Endothelial cell of umbilical vein (primary cell): ENCODE results near the gene ZNF800.

Experiments used
- EZH2 ChIP-seq: IDR thresholded peaks from 2 replicates; pipeline ENCODE4 v1.6.1; 2012; ENCODE audit warnings: borderline replicate concordance, low read depth, mild to moderate bottlenecking, moderate library complexity, low read length, inconsistent platforms; ENCODE audit not compliant: severe bottlenecking
- GATA2 ChIP-seq: IDR thresholded peaks from 2 replicates; pipeline ENCODE4 v1.7.0; 2011; ENCODE audit warnings: low read depth, mild to moderate bottlenecking, moderate library complexity, mixed read lengths, low read length; ENCODE audit not compliant: insufficient read length, insufficient read depth
- MAX ChIP-seq: IDR thresholded peaks from 2 replicates; pipeline ENCODE4 v1.6.1; 2011; ENCODE audit not compliant: insufficient read depth, insufficient read length
- POLR2A ChIP-seq: IDR thresholded peaks from 2 replicates; pipeline ENCODE4 v1.6.1; 2012; ENCODE audit warnings: low read depth, mild to moderate bottlenecking, control low read depth, low read length
- POLR2AphosphoS5 ChIP-seq: IDR thresholded peaks from 2 replicates; pipeline ENCODE4 v1.6.1; 2012; ENCODE audit warnings: low read depth, mild to moderate bottlenecking, control low read depth, low read length, moderate library complexity; ENCODE audit not compliant: insufficient read depth
- TF ChIP-seq, protein P1 (sequence below), 2 donors: IDR thresholded peaks; 1 replicate in 1 of 2; 2 replicates in 1 of 2; pipeline ENCODE4 v1.5.1; 2011; ENCODE audit warnings: low read length in 2 of 2, mild to moderate bottlenecking in 2 of 2, moderate library complexity in 2 of 2, control low read depth in 1 of 2, inconsistent platforms in 1 of 2, low read depth in 1 of 2; ENCODE audit not compliant: insufficient read depth in 1 of 2; ENCODE audit errors: extremely low read depth in 1 of 2

- TF ChIP-seq POLR2AphosphoS5 (no peak), POLR2A (no peak), EZH2 (no peak), MAX (no peak), GATA2 (no peak)
- TF ChIP-seq, protein P1, sequence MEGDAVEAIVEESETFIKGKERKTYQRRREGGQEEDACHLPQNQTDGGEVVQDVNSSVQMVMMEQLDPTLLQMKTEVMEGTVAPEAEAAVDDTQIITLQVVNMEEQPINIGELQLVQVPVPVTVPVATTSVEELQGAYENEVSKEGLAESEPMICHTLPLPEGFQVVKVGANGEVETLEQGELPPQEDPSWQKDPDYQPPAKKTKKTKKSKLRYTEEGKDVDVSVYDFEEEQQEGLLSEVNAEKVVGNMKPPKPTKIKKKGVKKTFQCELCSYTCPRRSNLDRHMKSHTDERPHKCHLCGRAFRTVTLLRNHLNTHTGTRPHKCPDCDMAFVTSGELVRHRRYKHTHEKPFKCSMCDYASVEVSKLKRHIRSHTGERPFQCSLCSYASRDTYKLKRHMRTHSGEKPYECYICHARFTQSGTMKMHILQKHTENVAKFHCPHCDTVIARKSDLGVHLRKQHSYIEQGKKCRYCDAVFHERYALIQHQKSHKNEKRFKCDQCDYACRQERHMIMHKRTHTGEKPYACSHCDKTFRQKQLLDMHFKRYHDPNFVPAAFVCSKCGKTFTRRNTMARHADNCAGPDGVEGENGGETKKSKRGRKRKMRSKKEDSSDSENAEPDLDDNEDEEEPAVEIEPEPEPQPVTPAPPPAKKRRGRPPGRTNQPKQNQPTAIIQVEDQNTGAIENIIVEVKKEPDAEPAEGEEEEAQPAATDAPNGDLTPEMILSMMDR (IDR thresholded peaks at IDR 0.05; ENCODE audit: extremely low read depth in 1 of 2, insufficient read depth in 1 of 2, low read depth in 1 of 2, low read length in 2 of 2), result no peak
These were observed 62.4 kb downstream of the ZNF800 start for GRCh38 chr7:127330070-127330469.
